Activated CD4-positive, alpha-beta T cell treated with anti-CD3 and anti-CD28 coated beads, Interleukin-2, amount 10 ng/mL, durations not matched to agents 7 days and 5 days (primary cell): ENCODE data around the gene OAS2. TPM values are rescaled to one million over a fixed set of nuclear protein-coding genes. Genes with fewer than 3 reads are reported as not detected.

ENCODE experiments used
- CTCF ChIA-PET: fragments of 350-600 bp; sonication (Branson Sonifier 250); formaldehyde crosslinking; loops from one replicate; lab custom pipeline; 2021; ENCODE audit warnings: antibody characterized with exemption; lab: Charles Lee
- POLR2A ChIA-PET: fragments of 350-600 bp; sonication (Branson Sonifier 250); formaldehyde crosslinking; loops from one replicate; lab custom pipeline; 2021; ENCODE audit warnings: antibody characterized with exemption; lab: Charles Lee
- DNase-seq: peaks from one replicate; pipeline ENCODE4 v3.0.0-alpha.2; 2020
- H3K27ac Mint-ChIP-seq: one replicate; pipeline ENCODE4 v1.8.0; 2021; ENCODE audit warnings: mild to moderate bottlenecking, moderate library complexity, mixed read lengths
- H3K27me3 Mint-ChIP-seq: one replicate; pipeline ENCODE4 v1.8.0; 2021; ENCODE audit warnings: mixed read lengths
- H3K36me3 Mint-ChIP-seq: one replicate; pipeline ENCODE4 v1.8.0; 2021; ENCODE audit warnings: low read depth, mixed read lengths
- H3K4me1 Mint-ChIP-seq: one replicate; pipeline ENCODE4 v1.8.0; 2021; ENCODE audit warnings: mixed read lengths
- H3K4me3 Mint-ChIP-seq: one replicate; pipeline ENCODE4 v1.8.0; 2021; ENCODE audit warnings: mild to moderate bottlenecking, moderate library complexity, mixed read lengths
- H3K9me3 Mint-ChIP-seq: one replicate; pipeline ENCODE4 v1.8.0; 2021; ENCODE audit warnings: mixed read lengths
- total RNA-seq, 2 experiments: library from RNA; stranded (reverse); gene quantifications; one replicate each; pipeline ENCODE4 v1.2.3, GENCODE V29; 2021

OAS2 gene
- total RNA-seq, 2 experiments from 2014 or later = 294 to 420 TPM

DNA sequence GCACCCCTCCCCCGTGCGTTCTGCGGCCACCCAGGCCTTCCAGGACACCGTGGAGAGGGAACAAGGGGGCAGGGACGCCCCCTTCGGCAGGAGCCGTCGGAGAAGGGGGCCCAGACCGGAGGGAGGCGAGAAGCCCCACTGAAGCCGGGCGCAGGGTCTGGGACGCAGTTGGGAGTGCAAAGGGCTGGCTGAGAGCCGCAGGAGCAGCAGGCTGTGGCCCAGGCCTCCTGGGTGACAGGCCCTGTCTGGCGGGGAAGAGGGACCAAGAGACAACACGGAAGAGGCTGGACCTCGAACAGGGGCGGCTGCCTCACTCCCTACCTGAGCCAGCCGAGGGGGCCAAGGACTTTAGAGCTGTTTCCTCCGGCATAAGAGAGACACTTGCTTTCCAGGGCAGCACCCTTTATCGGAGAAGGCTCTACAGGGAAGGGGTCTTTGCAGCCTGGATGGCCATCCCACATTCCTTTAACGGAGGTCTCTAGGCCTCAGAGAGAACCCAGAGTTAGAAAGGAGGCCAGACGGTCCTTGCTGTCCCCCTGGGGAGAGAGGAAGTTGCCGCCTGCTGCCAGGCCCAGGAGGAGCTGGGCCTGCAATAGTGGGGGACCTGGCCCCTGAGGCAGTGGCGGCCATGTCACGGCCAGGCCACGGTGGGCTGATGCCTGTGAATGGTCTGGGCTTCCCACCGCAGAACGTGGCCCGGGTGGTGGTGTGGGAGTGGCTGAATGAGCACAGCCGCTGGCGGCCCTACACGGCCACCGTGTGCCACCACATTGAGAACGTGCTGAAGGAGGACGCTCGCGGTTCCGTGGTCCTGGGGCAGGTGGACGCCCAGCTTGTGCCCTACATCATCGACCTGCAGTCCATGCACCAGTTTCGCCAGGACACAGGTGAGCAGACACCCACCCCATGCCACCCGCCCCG, 79.5 kb downstream of the OAS2 start:
- no peaks in the 10 kb centered on the region for H3K9me3 Mint-ChIP-seq
- H3K36me3 Mint-ChIP-seq = no peaks in the 10 kb centered on the region
- H3K27ac Mint-ChIP-seq = no peak overlapping the region
- no peak overlapping the region for H3K4me3 Mint-ChIP-seq
- no peak for DNase-seq
- H3K4me1 Mint-ChIP-seq = peaks cover 5% of the 10 kb centered on the region
- ChIA-PET POLR2A (no interaction called here), CTCF (interaction anchor here (0.9 kb wide), 1 partner anchor 10 kb away, joined by 3 read pairs; no protein-coding TSS in a partner anchor)
- peaks cover 11% of the 10 kb centered on the region for H3K27me3 Mint-ChIP-seq

DNA sequence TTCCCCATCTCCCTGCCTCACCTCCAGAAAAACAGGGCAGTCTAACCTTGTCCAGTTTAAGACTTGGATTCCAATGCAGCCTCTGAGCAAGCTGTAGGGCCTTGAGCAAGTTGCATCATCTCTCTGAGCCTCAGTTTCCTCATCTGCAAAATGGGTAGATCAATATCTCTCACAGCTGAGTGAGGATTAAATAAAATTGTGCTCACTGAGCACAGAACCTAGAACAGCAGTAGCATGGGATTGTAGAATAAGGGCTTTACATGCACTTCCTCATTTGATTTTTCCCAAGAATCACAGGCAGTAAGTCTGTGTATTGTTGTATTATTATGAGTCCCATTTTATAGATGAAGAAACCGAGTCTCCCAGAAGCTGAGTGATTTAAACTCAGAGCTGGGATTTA, 80.2 kb downstream of the OAS2 start:
- Mint-ChIP-seq H3K4me3 (no peak overlapping the region), H3K27ac (no peak overlapping the region), H3K27me3 (peaks cover 11% of the 10 kb centered on the region), H3K36me3 (no peaks in the 10 kb centered on the region), H3K4me1 (peaks cover 5% of the 10 kb centered on the region), H3K9me3 (no peaks in the 10 kb centered on the region)
- no peak for DNase-seq
- ChIA-PET CTCF (interaction anchor here (0.9 kb wide), 1 partner anchor 9 kb away, joined by 3 read pairs; no protein-coding TSS in a partner anchor), POLR2A (no interaction called here)

DNA sequence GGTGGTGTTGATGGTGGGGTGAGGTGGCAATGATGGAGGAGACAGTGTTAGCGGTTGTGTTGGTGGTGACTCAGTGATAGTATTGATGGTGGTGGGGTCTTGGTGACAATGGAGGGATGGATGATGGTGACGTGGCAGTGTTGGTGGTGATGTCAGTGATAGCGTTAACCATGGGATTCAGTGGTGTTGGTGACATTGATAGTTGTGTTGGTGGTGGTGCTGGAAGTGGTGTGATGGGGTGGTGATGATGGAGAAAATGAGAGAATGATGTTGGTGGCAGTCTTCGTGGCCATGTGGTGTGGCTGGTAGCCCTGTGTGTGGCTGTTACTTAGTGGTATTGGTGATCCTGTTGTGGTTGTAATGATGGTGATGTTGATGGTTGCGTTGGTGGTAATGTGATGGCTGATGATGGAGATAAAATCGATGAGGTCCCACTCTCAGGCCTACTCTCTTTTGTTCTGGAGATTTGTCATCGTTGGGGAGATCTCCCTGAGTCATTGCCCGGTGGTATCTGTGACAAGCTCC, 80.8 kb downstream of the OAS2 start:
- ChIA-PET CTCF (no interaction called here), POLR2A (no interaction called here)
- Mint-ChIP-seq H3K9me3 (no peaks in the 10 kb centered on the region), H3K36me3 (no peaks in the 10 kb centered on the region), H3K4me3 (no peak overlapping the region), H3K4me1 (peaks cover 5% of the 10 kb centered on the region), H3K27me3 (peaks cover 11% of the 10 kb centered on the region), H3K27ac (no peak overlapping the region)
- no peak for DNase-seq

DNA sequence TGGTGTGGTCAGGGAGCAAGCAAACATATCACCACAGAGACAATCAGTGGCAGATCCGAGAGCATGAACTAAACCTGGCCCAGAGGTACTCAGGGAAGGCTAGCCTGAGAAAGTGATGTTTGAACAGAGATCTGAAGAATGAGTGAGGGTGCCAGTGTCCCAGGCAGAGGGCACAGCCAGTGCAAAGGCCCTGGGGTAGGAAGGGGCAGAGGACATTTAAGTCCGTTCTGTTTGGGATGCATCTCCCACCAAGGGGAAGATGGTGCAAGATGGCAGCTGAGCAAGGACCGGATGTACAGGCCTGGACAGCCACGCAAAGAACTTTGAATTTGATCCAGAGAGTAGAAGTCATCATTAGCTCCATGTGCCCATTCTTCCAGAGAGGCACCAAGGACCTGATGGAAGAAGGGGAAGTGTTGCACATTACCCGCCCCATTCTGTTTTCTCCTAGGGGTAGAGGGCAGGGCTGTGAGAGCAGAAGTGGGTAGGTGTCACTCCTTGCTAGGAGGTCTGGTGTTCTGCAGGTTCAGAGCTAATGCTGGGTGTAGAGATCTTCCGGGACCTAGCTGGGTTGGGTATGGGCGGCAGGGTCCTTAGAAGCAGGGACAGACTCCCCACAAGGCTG, 82.1 kb downstream of the OAS2 start:
- CTCF ChIA-PET = interaction anchor here (0.9 kb wide), 1 partner anchor 12 kb away, joined by 3 read pairs; no protein-coding TSS in a partner anchor

DNA sequence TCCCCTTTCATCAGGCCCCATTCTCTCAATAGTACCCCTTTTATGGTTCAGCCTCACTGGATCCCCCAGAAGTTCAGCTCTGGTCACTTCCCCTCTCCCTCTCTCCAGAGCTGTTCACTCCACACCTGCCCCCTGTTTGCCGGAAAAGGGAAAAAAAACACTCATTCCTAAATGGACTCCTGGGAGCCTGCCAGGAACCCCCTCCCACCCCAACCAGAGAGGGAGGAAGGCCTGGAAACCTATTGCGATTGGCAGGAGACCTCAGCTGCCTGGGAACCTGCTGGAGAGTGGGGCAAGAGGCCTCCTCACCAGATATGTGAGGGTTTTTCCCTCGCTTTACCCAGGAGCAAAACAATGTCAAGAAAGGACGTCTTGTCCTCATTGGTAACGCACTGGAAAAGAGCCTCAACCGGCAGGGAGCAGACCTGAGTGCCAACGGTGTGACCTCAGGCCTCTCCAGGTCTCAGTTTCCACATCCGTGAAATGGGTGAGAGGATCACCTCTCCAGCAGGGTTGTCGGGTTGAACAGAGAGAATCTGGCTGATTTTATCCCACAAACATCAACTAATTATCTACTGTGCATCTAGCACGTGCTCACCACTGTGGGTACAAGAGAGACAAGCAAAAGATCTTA, 82.9 kb downstream of the OAS2 start:
- CTCF ChIA-PET = interaction anchor here (0.9 kb wide), 1 partner anchor 13 kb away, joined by 3 read pairs; no protein-coding TSS in a partner anchor
- Mint-ChIP-seq H3K27ac (no peak overlapping the region), H3K9me3 (no peaks in the 10 kb centered on the region), H3K36me3 (no peaks in the 10 kb centered on the region), H3K27me3 (peaks cover 3% of the 10 kb centered on the region), H3K4me3 (no peak overlapping the region), H3K4me1 (peaks cover 4% of the 10 kb centered on the region)
- POLR2A ChIA-PET = no interaction called here
- DNase-seq = no peak

More for the DNA sequence above, 82.1 kb downstream of the OAS2 start:
- POLR2A ChIA-PET = no interaction called here
- Mint-ChIP-seq H3K27me3 (peaks cover 5% of the 10 kb centered on the region), H3K36me3 (no peaks in the 10 kb centered on the region), H3K4me3 (no peak overlapping the region), H3K27ac (no peak overlapping the region), H3K4me1 (peaks cover 5% of the 10 kb centered on the region), H3K9me3 (no peaks in the 10 kb centered on the region)
- no peak for DNase-seq

Other genes starting within 250 kb of the OAS2 start
- not detected for gene RPH3A, start 186.8 kb upstream of the OAS2 start, total RNA-seq
- gene OAS1, start 71.6 kb upstream of the OAS2 start, total RNA-seq = 100 to 1,000 TPM; 194 to 197 TPM
- gene OAS3, start 40.0 kb upstream of the OAS2 start, total RNA-seq = 100 to 1,000 TPM; 202 to 204 TPM
- gene DTX1, start 78.2 kb downstream of the OAS2 start, total RNA-seq = under 1 TPM; 0.15 to 0.25 TPM
- gene RASAL1, start 157.2 kb downstream of the OAS2 start, total RNA-seq = under 1 TPM; 0.20 to 0.40 TPM
- under 1 TPM; 0.37 to 0.42 TPM for gene CFAP73, start 171.2 kb downstream of the OAS2 start, total RNA-seq
- gene DDX54, start 207.0 kb downstream of the OAS2 start, total RNA-seq = 10 to 100 TPM; 65.6 to 72.0 TPM
- gene RITA1, start 207.2 kb downstream of the OAS2 start, total RNA-seq = 10 to 100 TPM; 17.0 to 18.0 TPM
- gene TPCN1, start 242.9 kb downstream of the OAS2 start, total RNA-seq = 10 to 100 TPM; 18.6 to 20.9 TPM